Measurements from ENCODE around the gene PAMR1. TPM values are rescaled to one million over a fixed set of nuclear protein-coding genes. Genes with fewer than 3 reads are reported as not detected.

The PAMR1 gene
- total and polyA plus RNA-seq, 12 donors: 2.7 to 13.8 (median 5.2) TPM

GRCh38 chr11:35463331-35463751 is 62.1 kb downstream of the PAMR1 start:
- no peak overlapping the region for H3K27ac ChIP-seq
- TF ChIP-seq CTCF (IDR thresholded peaks at IDR 0.05): no peak
- no peak for DNase-seq
- 70 to 71% methylated on average over 13 of the region's 13 CpGs for WGBS, 2 donors
- peaks cover 0 to 8% (median 3%) of the 10 kb centered on the region in 7 donors for H3K27me3 ChIP-seq
- H3K36me3 ChIP-seq: no peaks in the 10 kb centered on the region
- no peaks in the 10 kb centered on the region for H3K4me1 ChIP-seq
- H3K4me3 ChIP-seq: no peak overlapping the region
- no peak for ATAC-seq
- intact Hi-C loops (cut with DNase I): no loop called here
- no peaks in the 10 kb centered on the region for H3K9me3 ChIP-seq

GRCh38 chr11:35461917-35462538 is 63.4 kb downstream of the PAMR1 start:
- H3K4me3 ChIP-seq: no peak overlapping the region
- no peaks in the 10 kb centered on the region for H3K36me3 ChIP-seq
- no peaks in the 10 kb centered on the region for H3K4me1 ChIP-seq
- H3K9me3 ChIP-seq: no peaks in the 10 kb centered on the region
- ATAC-seq (no peak), DNase-seq (no peak)
- intact Hi-C loops (cut with DNase I): no loop called here
- no peak for TF ChIP-seq CTCF (IDR thresholded peaks at IDR 0.05)
- WGBS, 2 donors: 65 to 71% methylated on average over 2 of the region's 2 CpGs
- peaks cover 0 to 3% (median 1%) of the 10 kb centered on the region in 7 donors for H3K27me3 ChIP-seq
- no peak overlapping the region for H3K27ac ChIP-seq

GRCh38 chr11:35459489-35459888 is 65.9 kb downstream of the PAMR1 start:
- no peak for ATAC-seq
- no peaks in the 10 kb centered on the region for H3K36me3 ChIP-seq
- H3K9me3 ChIP-seq: no peaks in the 10 kb centered on the region
- no peak overlapping the region for H3K4me3 ChIP-seq
- intact Hi-C loops (cut with DNase I): no loop called here
- H3K27ac ChIP-seq: no peak overlapping the region
- H3K4me1 ChIP-seq: no peaks in the 10 kb centered on the region
- no peak for DNase-seq
- H3K27me3 ChIP-seq: peaks cover 0 to 3% (median 0%) of the 10 kb centered on the region in 7 donors
- TF ChIP-seq CTCF (IDR thresholded peaks at IDR 0.05): no peak
- WGBS, 2 donors: 82 to 95% methylated on average over 1 of the region's 1 CpG

- intact Hi-C loops (cut with DNase I): no loop called here
- TF ChIP-seq CTCF (IDR thresholded peaks at IDR 0.05): no peak
- WGBS, 2 donors: 74 to 82% methylated on average over 3 of the region's 3 CpGs
Observed at GRCh38 chr11:35458846-35459245, 66.6 kb downstream of the PAMR1 start.

More at GRCh38 chr11:35458846-35459245, 66.6 kb downstream of the PAMR1 start:
- DNase-seq (no peak), ATAC-seq (no peak)
- Histone ChIP-seq H3K36me3 (no peaks in the 10 kb centered on the region), H3K4me3 (no peak overlapping the region), H3K27ac (no peak overlapping the region), H3K9me3 (no peaks in the 10 kb centered on the region), H3K4me1 (no peaks in the 10 kb centered on the region), H3K27me3 (peaks cover 0 to 3% (median 0%) of the 10 kb centered on the region in 7 donors)

All from heart right ventricle (tissue), 16 donors.